Astrocyte (in vitro differentiated cells and primary cell): Measurements from ENCODE around the gene ZFR2. TPM values are rescaled to one million over a fixed set of nuclear protein-coding genes. Genes with fewer than 3 reads are reported as not detected.

ENCODE experiments used
- DNase-seq: peaks from one replicate; pipeline ENCODE4 v3.0.0-alpha.2; 2010; ENCODE audit warnings: low read depth
- FAIRE-seq: peaks from 2 replicates; lab custom pipeline; 2011; peaks lifted over from hg19 to GRCh38; lab: Jason Lieb, UNC
- H2AFZ ChIP-seq: 2 replicates; pipeline ENCODE4 v1.6.0; 2012; ENCODE audit warnings: low read depth, low read length, inconsistent platforms
- H3K27ac ChIP-seq: 2 replicates; pipeline ENCODE4 v1.5.1; 2011; ENCODE audit warnings: low read depth, low read length, inconsistent platforms
- H3K27me3 ChIP-seq: 2 replicates; pipeline ENCODE4 v1.6.0; 2011; ENCODE audit warnings: low read length, inconsistent platforms; ENCODE audit not compliant: insufficient read depth
- H3K36me3 ChIP-seq: 2 replicates; pipeline ENCODE4 v1.5.1; 2011; ENCODE audit warnings: low read length, inconsistent platforms; ENCODE audit not compliant: insufficient read depth
- H3K4me1 ChIP-seq: 2 replicates; pipeline ENCODE4 v1.5.1; 2011; ENCODE audit warnings: low read length, inconsistent platforms; ENCODE audit not compliant: insufficient read depth
- H3K4me2 ChIP-seq: 2 replicates; pipeline ENCODE4 v1.6.0; 2012; ENCODE audit warnings: low read length, inconsistent platforms
- H3K4me3 ChIP-seq: 2 replicates; pipeline ENCODE4 v1.5.1; 2011; ENCODE audit warnings: low read depth, mild to moderate bottlenecking, low read length, inconsistent platforms; ENCODE audit not compliant: insufficient read depth
- H3K79me2 ChIP-seq: 2 replicates; pipeline ENCODE4 v1.6.0; 2012; ENCODE audit warnings: mild to moderate bottlenecking, low read length, inconsistent platforms; ENCODE audit not compliant: insufficient read depth
- H3K9ac ChIP-seq: 2 replicates; pipeline ENCODE4 v1.6.0; 2012; ENCODE audit warnings: mild to moderate bottlenecking, low read length, inconsistent platforms
- H3K9me3 ChIP-seq: 2 replicates; pipeline ENCODE4 v1.5.1; 2012; ENCODE audit warnings: low read depth, mild to moderate bottlenecking, low read length, inconsistent platforms; ENCODE audit not compliant: insufficient read depth
- H4K20me1 ChIP-seq: 2 replicates; pipeline ENCODE4 v1.6.0; 2012; ENCODE audit warnings: low read length, inconsistent platforms; ENCODE audit not compliant: insufficient read depth
- H3K27ac Mint-ChIP-seq: one replicate; pipeline ENCODE4 v1.8.0; 2021; ENCODE audit warnings: mild to moderate bottlenecking, mixed read lengths; ENCODE audit not compliant: unreplicated experiment
- H3K27me3 Mint-ChIP-seq: one replicate; pipeline ENCODE4 v1.8.0; 2021; ENCODE audit warnings: low read depth, mixed read lengths; ENCODE audit not compliant: unreplicated experiment
- H3K36me3 Mint-ChIP-seq: one replicate; pipeline ENCODE4 v1.8.0; 2021; ENCODE audit warnings: low read depth, mixed read lengths; ENCODE audit not compliant: unreplicated experiment
- H3K4me1 Mint-ChIP-seq: one replicate; pipeline ENCODE4 v1.8.0; 2021; ENCODE audit warnings: low read depth, mixed read lengths; ENCODE audit not compliant: unreplicated experiment
- H3K4me3 Mint-ChIP-seq: one replicate; pipeline ENCODE4 v1.8.0; 2021; ENCODE audit warnings: mild to moderate bottlenecking, moderate library complexity, mixed read lengths; ENCODE audit not compliant: unreplicated experiment
- H3K9me3 Mint-ChIP-seq: one replicate; pipeline ENCODE4 v1.8.0; 2021; ENCODE audit warnings: mild to moderate bottlenecking, mixed read lengths; ENCODE audit not compliant: unreplicated experiment
- CTCF ChIP-seq: IDR thresholded peaks from 2 replicates; pipeline ENCODE4 v1.5.1; 2011; ENCODE audit warnings: low read depth, mild to moderate bottlenecking, inconsistent platforms, low read length, moderate library complexity; ENCODE audit not compliant: insufficient read depth
- EZH2 ChIP-seq: IDR thresholded peaks from 2 replicates; pipeline ENCODE4 v1.6.1; 2012; ENCODE audit warnings: mild to moderate bottlenecking, low read length, inconsistent platforms; ENCODE audit not compliant: insufficient read depth
- total RNA-seq: library from RNA; stranded (reverse); gene quantifications from 2 replicates; pipeline ENCODE4 v1.2.1, GENCODE V29; 2021

The ZFR2 gene
- total RNA-seq, 1 donor from 2014 or later, result 2.0 TPM

GRCh38 chr19:3783660-3784584 lies 84.9 kb downstream of the ZFR2 start:
- Mint-ChIP-seq H3K36me3 (peaks cover 9% of the 10 kb centered on the region), H3K9me3 (peaks cover 21% of the 10 kb centered on the region), H3K27me3 (peaks cover 11% of the 10 kb centered on the region), H3K4me3 (no peak overlapping the region), H3K4me1 (no peaks in the 10 kb centered on the region), H3K27ac (no peak overlapping the region)
- no peaks in the 10 kb centered on the region for H3K79me2 ChIP-seq
- H2AFZ ChIP-seq, result no peak overlapping the region
- no peaks in the 10 kb centered on the region for H3K4me1 ChIP-seq
- no peaks in the 10 kb centered on the region for H4K20me1 ChIP-seq
- no peak for TF ChIP-seq EZH2
- TF ChIP-seq CTCF, result no peak
- DNase-seq, result no peak
- peaks cover 7% of the 10 kb centered on the region for H3K27me3 ChIP-seq
- H3K9me3 ChIP-seq, result peaks cover 22% of the 10 kb centered on the region
- no peak overlapping the region for H3K9ac ChIP-seq
- no peak for FAIRE-seq
- H3K4me3 ChIP-seq, result no peak overlapping the region
- no peak overlapping the region for H3K27ac ChIP-seq
- no peak overlapping the region for H3K4me2 ChIP-seq
- no peaks in the 10 kb centered on the region for H3K36me3 ChIP-seq

- DNase-seq (no peak), FAIRE-seq (no peak)
- H3K27me3 ChIP-seq, result peaks cover 7% of the 10 kb centered on the region
- no peaks in the 10 kb centered on the region for H3K79me2 ChIP-seq
- no peak overlapping the region for H3K4me3 ChIP-seq
- H3K36me3 ChIP-seq, result no peaks in the 10 kb centered on the region
- no peak overlapping the region for H2AFZ ChIP-seq
- no peak overlapping the region for H3K4me2 ChIP-seq
- TF ChIP-seq EZH2, result no peak
- TF ChIP-seq CTCF, result no peak
- H4K20me1 ChIP-seq, result no peaks in the 10 kb centered on the region
- H3K27ac ChIP-seq, result no peak overlapping the region
- Mint-ChIP-seq H3K27ac (no peak overlapping the region), H3K27me3 (peaks cover 9% of the 10 kb centered on the region), H3K4me1 (no peaks in the 10 kb centered on the region), H3K36me3 (peaks cover 9% of the 10 kb centered on the region), H3K9me3 (peaks cover 21% of the 10 kb centered on the region), H3K4me3 (no peak overlapping the region)
- no peaks in the 10 kb centered on the region for H3K4me1 ChIP-seq
- no peak overlapping the region for H3K9ac ChIP-seq
- H3K9me3 ChIP-seq, result peaks cover 22% of the 10 kb centered on the region
Observed at GRCh38 chr19:3782903-3783302, 85.9 kb downstream of the ZFR2 start.

- H3K9ac ChIP-seq, result no peak overlapping the region
- H3K4me3 Mint-ChIP-seq, result no peak overlapping the region
- no peak overlapping the region for H3K4me2 ChIP-seq
- FAIRE-seq, result no peak
- H2AFZ ChIP-seq, result no peak overlapping the region
- H3K79me2 ChIP-seq, result no peaks in the 10 kb centered on the region
- peaks cover 21% of the 10 kb centered on the region for H3K9me3 Mint-ChIP-seq
- no peak for TF ChIP-seq CTCF
- DNase-seq, result no peak
- no peak overlapping the region for H3K27ac Mint-ChIP-seq
- peaks cover 7% of the 10 kb centered on the region for H3K27me3 ChIP-seq
- H3K4me3 ChIP-seq, result no peak overlapping the region
- no peaks in the 10 kb centered on the region for H3K36me3 ChIP-seq
- H4K20me1 ChIP-seq, result no peaks in the 10 kb centered on the region
- H3K4me1 Mint-ChIP-seq, result no peaks in the 10 kb centered on the region
- H3K27ac ChIP-seq, result no peak overlapping the region
- no peaks in the 10 kb centered on the region for H3K4me1 ChIP-seq
- H3K27me3 Mint-ChIP-seq, result peaks cover 9% of the 10 kb centered on the region
- H3K9me3 ChIP-seq, result peaks cover 22% of the 10 kb centered on the region
- H3K36me3 Mint-ChIP-seq, result peaks cover 9% of the 10 kb centered on the region
Observed at GRCh38 chr19:3782330-3782729, 86.5 kb downstream of the ZFR2 start.
